ENCODE data around the gene GPC6. TPM values are rescaled to one million over a fixed set of nuclear protein-coding genes. Genes with fewer than 3 reads are reported as not detected.

The GPC6 gene
- total RNA-seq, 1 donor from 2014 or later = 63.0 TPM

GRCh38 chr13:93338906-93339305 lies 112.3 kb downstream of the GPC6 start:
- H3K36me3 ChIP-seq (ENCODE audit: insufficient read depth, low read length) = no peaks in the 10 kb centered on the region
- Mint-ChIP-seq H3K27ac (ENCODE audit: unreplicated experiment) (no peak overlapping the region), H3K4me3 (ENCODE audit: unreplicated experiment) (no peak overlapping the region), H3K27me3 (ENCODE audit: low read depth, unreplicated experiment) (no peaks in the 10 kb centered on the region), H3K36me3 (ENCODE audit: low read depth, unreplicated experiment) (no peaks in the 10 kb centered on the region), H3K4me1 (ENCODE audit: low read depth, unreplicated experiment) (peaks cover 8% of the 10 kb centered on the region), H3K9me3 (ENCODE audit: unreplicated experiment) (no peaks in the 10 kb centered on the region)
- no peaks in the 10 kb centered on the region for H3K4me1 ChIP-seq (ENCODE audit: insufficient read depth, low read length)
- no peak for TF ChIP-seq EZH2 (IDR thresholded peaks at IDR 0.05; ENCODE audit: insufficient read depth, low read length)
- no peak overlapping the region for H3K4me2 ChIP-seq (ENCODE audit: low read length)
- no peaks in the 10 kb centered on the region for H3K27me3 ChIP-seq (ENCODE audit: insufficient read depth, low read length)
- H3K27ac ChIP-seq (ENCODE audit: low read depth, low read length) = no peak overlapping the region
- DNase-seq (ENCODE audit: low read depth) (peak; percentile 45), FAIRE-seq (no peak)
- H3K79me2 ChIP-seq (ENCODE audit: insufficient read depth, low read length) = peaks cover 16% of the 10 kb centered on the region
- no peak overlapping the region for H3K9ac ChIP-seq (ENCODE audit: low read length)
- H4K20me1 ChIP-seq (ENCODE audit: insufficient read depth, low read length) = peaks cover 36% of the 10 kb centered on the region
- no peak overlapping the region for H3K4me3 ChIP-seq (ENCODE audit: insufficient read depth, low read depth, low read length)
- no peak overlapping the region for H2AFZ ChIP-seq (ENCODE audit: low read depth, low read length)
- no peaks in the 10 kb centered on the region for H3K9me3 ChIP-seq (ENCODE audit: insufficient read depth, low read depth, low read length)

- H3K4me2 ChIP-seq (ENCODE audit: low read length) = no peak overlapping the region
- H3K36me3 ChIP-seq (ENCODE audit: insufficient read depth, low read length) = no peaks in the 10 kb centered on the region
- H3K27me3 ChIP-seq (ENCODE audit: insufficient read depth, low read length) = no peaks in the 10 kb centered on the region
- no peak for TF ChIP-seq CTCF (IDR thresholded peaks at IDR 0.05; ENCODE audit: insufficient read depth, low read depth, low read length)
- no peak for TF ChIP-seq EZH2 (IDR thresholded peaks at IDR 0.05; ENCODE audit: insufficient read depth, low read length)
- no peak overlapping the region for H3K9ac ChIP-seq (ENCODE audit: low read length)
- DNase-seq (ENCODE audit: low read depth) (no peak), FAIRE-seq (no peak)
- Mint-ChIP-seq H3K27me3 (ENCODE audit: low read depth, unreplicated experiment) (no peaks in the 10 kb centered on the region), H3K27ac (ENCODE audit: unreplicated experiment) (no peak overlapping the region), H3K9me3 (ENCODE audit: unreplicated experiment) (no peaks in the 10 kb centered on the region), H3K4me3 (ENCODE audit: unreplicated experiment) (no peak overlapping the region), H3K4me1 (ENCODE audit: low read depth, unreplicated experiment) (peaks cover 9% of the 10 kb centered on the region), H3K36me3 (ENCODE audit: low read depth, unreplicated experiment) (no peaks in the 10 kb centered on the region)
- no peaks in the 10 kb centered on the region for H3K9me3 ChIP-seq (ENCODE audit: insufficient read depth, low read depth, low read length)
- H3K27ac ChIP-seq (ENCODE audit: low read depth, low read length) = no peak overlapping the region
- no peaks in the 10 kb centered on the region for H3K4me1 ChIP-seq (ENCODE audit: insufficient read depth, low read length)
- H2AFZ ChIP-seq (ENCODE audit: low read depth, low read length) = no peak overlapping the region
- peaks cover 43% of the 10 kb centered on the region for H4K20me1 ChIP-seq (ENCODE audit: insufficient read depth, low read length)
- no peak overlapping the region for H3K4me3 ChIP-seq (ENCODE audit: insufficient read depth, low read depth, low read length)
- H3K79me2 ChIP-seq (ENCODE audit: insufficient read depth, low read length) = peaks cover 19% of the 10 kb centered on the region
Measured at GRCh38 chr13:93339550-93339949, 112.9 kb downstream of the GPC6 start.

DNA sequence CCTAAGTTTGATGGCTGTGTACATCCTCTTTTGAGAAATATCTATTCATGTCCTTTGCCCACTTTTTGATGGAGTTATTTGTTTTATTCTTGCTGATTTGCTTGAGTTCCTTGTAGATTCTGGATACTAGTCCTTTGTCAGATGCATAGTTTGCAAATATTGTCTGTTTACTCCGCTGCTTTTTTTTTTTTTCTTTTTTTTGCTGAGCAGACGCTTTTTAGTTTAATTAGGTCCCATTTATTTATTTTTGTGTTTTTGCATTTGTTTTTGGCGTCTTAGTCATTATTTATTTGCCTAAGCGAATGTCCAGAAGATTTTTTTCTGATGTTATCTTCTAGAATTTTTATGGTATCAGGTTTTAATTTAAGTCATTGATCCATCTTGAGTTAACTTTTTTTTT lies 114.9 kb downstream of the GPC6 start:
- no peak overlapping the region for H3K4me2 ChIP-seq (ENCODE audit: low read length)
- H3K27ac ChIP-seq (ENCODE audit: low read depth, low read length) = no peak overlapping the region
- peaks cover 48% of the 10 kb centered on the region for H4K20me1 ChIP-seq (ENCODE audit: insufficient read depth, low read length)
- DNase-seq (ENCODE audit: low read depth) (no peak), FAIRE-seq (no peak)
- H3K4me1 ChIP-seq (ENCODE audit: insufficient read depth, low read length) = no peaks in the 10 kb centered on the region
- H2AFZ ChIP-seq (ENCODE audit: low read depth, low read length) = no peak overlapping the region
- no peaks in the 10 kb centered on the region for H3K27me3 ChIP-seq (ENCODE audit: insufficient read depth, low read length)
- peaks cover 15% of the 10 kb centered on the region for H3K4me1 Mint-ChIP-seq (ENCODE audit: low read depth, unreplicated experiment)
- H3K9ac ChIP-seq (ENCODE audit: low read length) = no peak overlapping the region
- no peaks in the 10 kb centered on the region for H3K9me3 Mint-ChIP-seq (ENCODE audit: unreplicated experiment)
- no peak overlapping the region for H3K4me3 ChIP-seq (ENCODE audit: insufficient read depth, low read depth, low read length)
- H3K9me3 ChIP-seq (ENCODE audit: insufficient read depth, low read depth, low read length) = no peaks in the 10 kb centered on the region
- no peak overlapping the region for H3K27ac Mint-ChIP-seq (ENCODE audit: unreplicated experiment)
- no peak overlapping the region for H3K4me3 Mint-ChIP-seq (ENCODE audit: unreplicated experiment)
- H3K27me3 Mint-ChIP-seq (ENCODE audit: low read depth, unreplicated experiment) = no peaks in the 10 kb centered on the region
- no peaks in the 10 kb centered on the region for H3K36me3 ChIP-seq (ENCODE audit: insufficient read depth, low read length)
- peaks cover 20% of the 10 kb centered on the region for H3K79me2 ChIP-seq (ENCODE audit: insufficient read depth, low read length)
- TF ChIP-seq CTCF (IDR thresholded peaks at IDR 0.05; ENCODE audit: insufficient read depth, low read depth, low read length) (no peak), EZH2 (IDR thresholded peaks at IDR 0.05; ENCODE audit: insufficient read depth, low read length) (no peak)
- H3K36me3 Mint-ChIP-seq (ENCODE audit: low read depth, unreplicated experiment) = no peaks in the 10 kb centered on the region

Data from astrocyte (in vitro differentiated cells and primary cell).